ENCODE results near the gene SPRR5.

The SPRR5 gene

DNA sequence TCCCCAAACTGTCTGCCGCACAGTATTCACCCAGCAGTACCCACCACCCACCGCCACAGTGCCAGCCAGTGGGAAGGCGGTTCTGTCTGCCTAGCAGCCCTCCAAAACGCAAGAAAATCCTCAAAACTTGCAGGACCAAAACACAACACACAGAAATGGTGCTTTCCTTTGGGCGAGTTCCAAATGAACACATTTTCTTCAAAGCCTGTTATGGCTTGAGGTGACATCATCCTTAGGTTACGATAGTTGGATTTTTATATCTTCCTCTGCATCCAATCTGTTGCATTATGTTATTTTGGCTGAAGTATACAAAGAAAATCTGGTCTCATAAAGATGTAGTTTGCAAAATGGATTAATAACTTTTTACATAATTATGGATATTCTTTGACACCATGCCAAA is 46.2 kb downstream of the SPRR5 start:
- H3K27me3 Mint-ChIP-seq: peaks cover 7% of the 10 kb centered on the region
- H3K9me3 Mint-ChIP-seq: no peaks in the 10 kb centered on the region
- H3K27ac Mint-ChIP-seq: no peak overlapping the region
- H3K4me1 Mint-ChIP-seq: no peaks in the 10 kb centered on the region
- H3K4me3 Mint-ChIP-seq: no peak overlapping the region
- H3K36me3 Mint-ChIP-seq: no peaks in the 10 kb centered on the region

GRCh38 chr1:152995842-152996241 is 48.8 kb downstream of the SPRR5 start:
- Mint-ChIP-seq H3K9me3 (no peaks in the 10 kb centered on the region), H3K36me3 (no peaks in the 10 kb centered on the region), H3K27me3 (peaks cover 11% of the 10 kb centered on the region), H3K27ac (no peak overlapping the region), H3K4me1 (no peaks in the 10 kb centered on the region), H3K4me3 (no peak overlapping the region)

GRCh38 chr1:152996633-152997400 is 49.8 kb downstream of the SPRR5 start:
- no peaks in the 10 kb centered on the region for H3K9me3 Mint-ChIP-seq
- no peaks in the 10 kb centered on the region for H3K4me1 Mint-ChIP-seq
- no peak overlapping the region for H3K27ac Mint-ChIP-seq
- H3K36me3 Mint-ChIP-seq: no peaks in the 10 kb centered on the region
- H3K4me3 Mint-ChIP-seq: no peak overlapping the region
- peaks cover 13% of the 10 kb centered on the region for H3K27me3 Mint-ChIP-seq

- Mint-ChIP-seq H3K27ac (no peak overlapping the region), H3K4me1 (no peaks in the 10 kb centered on the region), H3K4me3 (no peak overlapping the region), H3K27me3 (peaks cover 13% of the 10 kb centered on the region), H3K9me3 (no peaks in the 10 kb centered on the region), H3K36me3 (no peaks in the 10 kb centered on the region)
Observed at GRCh38 chr1:152997901-152998300, 50.9 kb downstream of the SPRR5 start.

- Mint-ChIP-seq H3K4me1 (no peaks in the 10 kb centered on the region), H3K27me3 (peaks cover 13% of the 10 kb centered on the region), H3K4me3 (no peak overlapping the region), H3K27ac (no peak overlapping the region), H3K9me3 (no peaks in the 10 kb centered on the region), H3K36me3 (no peaks in the 10 kb centered on the region)
Observed at GRCh38 chr1:152998476-152998875, 51.5 kb downstream of the SPRR5 start.

Measured in activated naive CD4-positive, alpha-beta T cell treated with anti-CD3 and anti-CD28 coated beads, Interleukin-2, amount 50 U/mL, for 24 hours (primary cell).